Bronchial epithelial cell (primary cell): ENCODE results near the gene IGBP1. TPM values are rescaled to one million over a fixed set of nuclear protein-coding genes. Genes with fewer than 3 reads are reported as not detected.

ENCODE experiments used
- DNase-seq: peaks from one replicate; pipeline ENCODE4 v3.0.0-alpha.2; 2010; ENCODE audit warnings: low read depth
- FAIRE-seq: peaks from 2 replicates; lab custom pipeline; 2011; peaks lifted over from hg19 to GRCh38; lab: Jason Lieb, UNC
- H3K27me3 ChIP-seq: 2 replicates; pipeline ENCODE4 v1.5.1; 2011; ENCODE audit warnings: low read length; ENCODE audit not compliant: control insufficient read depth, insufficient read depth
- H3K36me3 ChIP-seq: 2 replicates; pipeline ENCODE4 v1.5.1; 2011; ENCODE audit warnings: low read length; ENCODE audit not compliant: control insufficient read depth, insufficient read depth
- H3K4me3 ChIP-seq: 2 replicates; pipeline ENCODE4 v1.5.1; 2011; ENCODE audit warnings: mild to moderate bottlenecking, low read depth, low read length, control low read depth
- total RNA-seq: library from RNA; depleted of rRNA; stranded (reverse); fragments of >200 nt; gene quantifications from 2 replicates; pipeline ENCODE4 v1.2.1, GENCODE V29; 2014
- TF ChIP-seq, protein P1 (sequence below): IDR thresholded peaks from 2 replicates; pipeline ENCODE4 v1.5.1; 2011; ENCODE audit warnings: mild to moderate bottlenecking, moderate library complexity, low read length, control low read depth, inconsistent platforms; ENCODE audit not compliant: insufficient read depth, severe bottlenecking

IGBP1 gene
- 75.8 and 107 TPM in 2 replicates for total RNA-seq

GRCh38 chrX:70133303-70134115 lies at the start of gene IGBP1:
TSS of gene IGBP1 (plus strand) at chrX:70133447. CDS start at chrX:70133948, 501 bp downstream.
- FAIRE-seq (no peak), DNase-seq (peak; percentile 80)
- Histone ChIP-seq H3K27me3 (no peaks in the 10 kb centered on the region), H3K4me3 (peak within 1 kb of the TSS; percentile 68), H3K36me3 (peaks cover 5% of the 10 kb centered on the region)
- TF ChIP-seq, protein P1, sequence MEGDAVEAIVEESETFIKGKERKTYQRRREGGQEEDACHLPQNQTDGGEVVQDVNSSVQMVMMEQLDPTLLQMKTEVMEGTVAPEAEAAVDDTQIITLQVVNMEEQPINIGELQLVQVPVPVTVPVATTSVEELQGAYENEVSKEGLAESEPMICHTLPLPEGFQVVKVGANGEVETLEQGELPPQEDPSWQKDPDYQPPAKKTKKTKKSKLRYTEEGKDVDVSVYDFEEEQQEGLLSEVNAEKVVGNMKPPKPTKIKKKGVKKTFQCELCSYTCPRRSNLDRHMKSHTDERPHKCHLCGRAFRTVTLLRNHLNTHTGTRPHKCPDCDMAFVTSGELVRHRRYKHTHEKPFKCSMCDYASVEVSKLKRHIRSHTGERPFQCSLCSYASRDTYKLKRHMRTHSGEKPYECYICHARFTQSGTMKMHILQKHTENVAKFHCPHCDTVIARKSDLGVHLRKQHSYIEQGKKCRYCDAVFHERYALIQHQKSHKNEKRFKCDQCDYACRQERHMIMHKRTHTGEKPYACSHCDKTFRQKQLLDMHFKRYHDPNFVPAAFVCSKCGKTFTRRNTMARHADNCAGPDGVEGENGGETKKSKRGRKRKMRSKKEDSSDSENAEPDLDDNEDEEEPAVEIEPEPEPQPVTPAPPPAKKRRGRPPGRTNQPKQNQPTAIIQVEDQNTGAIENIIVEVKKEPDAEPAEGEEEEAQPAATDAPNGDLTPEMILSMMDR = peak; percentile 70

- no peak overlapping the region for H3K4me3 ChIP-seq
- FAIRE-seq = no peak
These were observed 48.5 kb upstream of the IGBP1 start for GRCh38 chrX:70084592-70085240.

DNA sequence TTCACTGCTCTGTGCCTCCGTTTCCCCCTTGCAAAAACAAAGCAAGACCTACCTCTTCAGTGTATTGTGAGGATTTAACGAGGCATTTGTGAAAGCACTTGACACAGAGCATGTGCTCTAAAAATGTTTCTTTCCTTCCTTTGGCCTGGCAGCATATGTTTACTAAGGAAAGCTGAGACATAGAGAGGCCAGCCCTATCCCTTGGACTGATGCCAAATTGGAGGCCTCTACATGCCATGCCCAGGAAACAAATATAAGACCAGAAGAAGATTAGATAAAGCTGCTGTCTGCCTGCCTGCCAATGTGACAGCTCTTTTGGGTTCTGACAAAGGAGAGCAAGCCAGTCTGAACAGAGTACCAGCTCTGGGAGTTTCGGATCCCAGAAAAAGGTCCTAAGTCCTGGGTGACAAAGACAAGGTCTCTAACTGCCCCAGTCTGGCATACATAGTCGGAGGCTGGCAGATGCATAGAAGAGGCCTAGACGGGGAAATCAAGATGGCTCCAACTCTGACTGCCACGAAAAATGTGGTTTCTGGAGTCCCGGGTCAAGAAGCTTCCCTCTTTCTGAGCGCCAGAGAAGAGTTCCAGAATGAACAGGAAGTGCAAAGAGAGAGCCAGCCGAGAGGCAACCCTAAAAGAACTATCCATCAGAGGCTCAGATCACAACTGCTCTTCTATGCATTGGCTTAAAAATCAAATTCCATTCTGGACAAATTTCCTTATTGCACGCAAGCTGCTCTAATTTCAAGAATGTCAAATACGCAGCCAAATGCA lies 45.2 kb upstream of the IGBP1 start:
- Histone ChIP-seq H3K36me3 (no peaks in the 10 kb centered on the region), H3K27me3 (no peaks in the 10 kb centered on the region), H3K4me3 (no peak overlapping the region)
- DNase-seq (peak; percentile 32), FAIRE-seq (no peak)
- TF ChIP-seq, protein P1 = no peak

More at GRCh38 chrX:70084592-70085240, 48.5 kb upstream of the IGBP1 start:
- Histone ChIP-seq H3K36me3 (no peaks in the 10 kb centered on the region), H3K27me3 (no peaks in the 10 kb centered on the region)
- DNase-seq = no peak
- TF ChIP-seq, protein P1 = no peak

GRCh38 chrX:70088751-70089150 lies 44.5 kb upstream of the IGBP1 start:
- TF ChIP-seq, protein P1 = no peak
- Histone ChIP-seq H3K4me3 (no peak overlapping the region), H3K36me3 (no peaks in the 10 kb centered on the region), H3K27me3 (no peaks in the 10 kb centered on the region)
- FAIRE-seq (no peak), DNase-seq (no peak)

DNA sequence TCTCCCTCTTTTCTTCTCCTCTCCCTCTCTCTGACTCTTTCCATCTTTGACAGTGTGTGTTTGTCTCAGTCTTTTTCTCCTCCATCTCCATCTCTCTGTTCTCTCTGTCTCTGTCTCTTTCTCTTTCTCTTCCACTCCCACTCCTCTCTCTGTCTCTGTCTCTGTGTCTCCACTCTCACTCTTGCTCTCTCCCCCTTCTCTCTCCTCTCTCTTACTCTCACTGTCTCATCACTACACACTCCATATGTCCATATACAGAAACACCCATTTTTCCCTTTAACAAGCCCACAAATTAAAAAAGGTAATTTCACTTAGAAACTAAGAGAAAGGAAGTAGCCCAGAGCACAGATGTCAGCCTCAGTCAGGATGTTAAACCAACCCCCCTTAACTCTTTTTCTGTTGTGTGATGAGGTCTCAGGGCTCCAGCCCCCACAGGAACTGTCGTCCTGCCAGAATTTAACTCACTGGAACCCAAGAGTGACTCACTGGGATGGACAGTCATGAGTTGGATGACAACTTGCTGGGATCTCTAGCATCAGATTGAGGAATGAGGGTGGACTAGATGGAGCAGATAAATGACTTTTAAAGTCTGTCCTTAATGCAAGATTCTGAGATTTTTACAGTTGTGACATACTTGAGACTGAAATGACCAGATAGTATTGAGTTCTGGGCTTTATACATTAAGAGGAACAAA lies 43.5 kb upstream of the IGBP1 start:
- no peak overlapping the region for H3K4me3 ChIP-seq
- no peaks in the 10 kb centered on the region for H3K36me3 ChIP-seq
- TF ChIP-seq, protein P1 = no peak
- DNase-seq (peak; percentile 3), FAIRE-seq (no peak)
- no peaks in the 10 kb centered on the region for H3K27me3 ChIP-seq
